HG02642 (cell line): ENCODE measurements around the gene PHLPP1.
A peak's percentile ranks its signal among the peaks of the same experiment; 100 is the strongest.
"Not testable (repeated sequence)": the region's sequence is repeated elsewhere in the genome, so short reads cannot be mapped to it uniquely, and the experiment has no call there.

Experiments
- ATAC-seq: cut with Tn5 transposase; IDR thresholded peaks from one replicate; pipeline ENCODE4 v1.9.1; 2021; ENCODE audit warnings: mild to moderate bottlenecking; ENCODE audit not compliant: unreplicated experiment, poor library complexity

Gene PHLPP1

DNA sequence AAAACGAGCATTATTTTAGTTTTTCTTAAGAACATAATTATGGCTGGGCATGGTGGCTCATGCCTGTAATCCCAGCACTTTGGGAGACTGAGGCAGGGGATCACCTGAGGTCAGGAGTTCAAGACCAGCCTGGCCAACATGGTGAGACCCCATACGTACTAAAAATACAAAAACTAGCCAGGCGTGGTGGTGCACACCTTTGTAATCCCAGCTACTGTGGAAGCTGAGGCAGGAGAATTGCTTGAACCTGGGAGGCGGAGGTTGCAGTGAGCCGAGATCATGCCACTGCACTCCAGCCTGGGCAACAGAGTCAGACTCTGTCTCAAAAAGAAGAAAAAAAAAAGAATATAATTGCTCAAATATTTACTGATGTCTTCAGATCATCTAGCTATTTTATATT is 25.3 kb downstream of the PHLPP1 start:
- not testable (repeated sequence) for ATAC-seq

DNA sequence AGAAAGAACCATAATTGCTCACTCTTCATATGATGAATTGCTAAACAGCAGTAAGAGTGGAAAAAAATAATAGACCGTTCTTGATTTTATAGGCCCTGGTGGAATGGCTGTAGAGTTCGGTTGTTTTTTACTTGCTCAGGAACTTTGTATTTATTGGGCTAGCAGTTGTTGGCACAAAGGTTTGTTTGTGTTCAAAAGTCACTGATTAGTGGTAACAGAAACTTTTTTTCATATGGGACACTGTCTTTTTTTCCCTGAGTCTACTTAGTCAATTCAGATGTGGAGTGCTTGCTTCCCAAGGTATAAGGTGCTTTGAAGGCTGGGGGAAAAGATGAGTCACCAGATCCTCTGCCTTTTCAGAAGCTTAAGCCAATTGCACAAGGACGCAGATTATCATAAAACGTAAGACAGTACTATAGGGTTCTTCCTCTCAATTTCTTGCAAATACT is 25.8 kb downstream of the PHLPP1 start:
- no peak for ATAC-seq

- ATAC-seq = no peak
These were observed 26.2 kb downstream of the PHLPP1 start for GRCh38 chr18:62741584-62741983.

DNA sequence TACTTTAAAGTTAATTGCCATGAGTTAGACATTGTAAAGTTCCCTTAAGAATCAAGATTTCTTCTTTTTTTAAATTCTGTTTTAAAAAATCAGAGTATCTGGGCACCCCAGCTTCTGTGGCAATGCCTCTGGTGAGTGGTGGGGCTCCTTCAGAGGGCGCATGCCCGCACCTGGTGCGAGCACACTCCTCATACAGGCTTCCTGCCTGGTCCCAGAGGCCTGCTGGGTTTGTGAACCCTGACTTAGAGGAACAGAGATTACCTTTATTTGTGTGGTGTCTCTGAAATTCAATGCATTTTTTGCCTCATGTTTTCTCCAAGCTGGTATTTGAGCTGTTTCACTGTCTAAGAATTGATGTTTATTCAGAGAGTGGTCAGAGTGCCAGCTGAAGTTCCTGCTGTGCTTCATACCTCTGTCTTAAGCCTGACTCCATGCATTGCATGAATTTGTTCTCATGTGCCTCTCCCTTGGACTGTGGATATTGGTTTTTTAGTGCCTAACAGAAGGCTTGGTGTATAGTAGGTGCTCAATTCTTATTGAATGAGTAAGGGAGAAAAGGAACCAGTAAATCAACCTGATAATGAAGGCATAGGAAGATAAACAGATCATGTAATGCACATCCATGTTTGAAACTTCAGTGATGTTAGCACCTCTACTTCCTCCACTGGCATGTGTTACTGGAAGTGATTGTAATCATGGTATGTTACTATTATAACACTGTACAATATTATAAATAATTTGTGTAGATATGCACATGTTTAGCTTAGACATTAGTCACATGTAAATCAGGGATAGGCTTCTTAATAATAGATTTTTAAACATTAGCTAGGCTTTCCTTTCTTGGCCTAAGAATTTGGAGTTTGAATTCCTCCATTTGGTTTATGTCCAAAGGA is 29.0 kb downstream of the PHLPP1 start:
- peak; percentile 52 for ATAC-seq

DNA sequence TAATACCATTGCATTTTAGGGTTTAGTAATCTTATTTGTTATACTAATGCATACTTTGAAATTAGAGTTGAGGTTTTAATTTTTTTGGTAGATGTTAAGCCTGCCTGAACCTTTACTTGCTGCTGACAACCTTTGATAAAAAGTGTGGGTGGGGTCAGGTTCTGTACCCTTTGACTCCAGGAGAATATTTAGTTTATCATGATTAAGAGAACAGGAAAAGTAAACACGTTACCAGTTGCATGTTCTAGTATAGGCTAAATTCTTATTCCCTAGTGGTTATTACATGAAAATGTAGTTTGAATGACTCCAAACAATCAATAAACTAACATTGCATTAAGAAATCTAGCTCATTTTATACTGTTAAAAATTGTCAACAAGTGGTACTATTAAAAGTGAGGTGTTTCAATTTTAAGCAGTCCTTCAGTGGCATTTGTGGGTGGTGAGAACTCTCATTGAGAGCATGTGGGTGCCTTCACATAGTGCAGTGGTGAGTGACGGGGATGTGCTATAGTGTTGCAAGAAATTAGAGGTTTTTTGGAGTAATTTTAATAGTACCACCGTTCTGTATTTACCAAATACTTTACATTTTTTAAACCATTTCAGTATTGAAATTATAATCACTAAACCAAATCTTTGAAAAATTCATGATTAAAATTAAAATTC is 29.9 kb downstream of the PHLPP1 start:
- ATAC-seq = no peak

DNA sequence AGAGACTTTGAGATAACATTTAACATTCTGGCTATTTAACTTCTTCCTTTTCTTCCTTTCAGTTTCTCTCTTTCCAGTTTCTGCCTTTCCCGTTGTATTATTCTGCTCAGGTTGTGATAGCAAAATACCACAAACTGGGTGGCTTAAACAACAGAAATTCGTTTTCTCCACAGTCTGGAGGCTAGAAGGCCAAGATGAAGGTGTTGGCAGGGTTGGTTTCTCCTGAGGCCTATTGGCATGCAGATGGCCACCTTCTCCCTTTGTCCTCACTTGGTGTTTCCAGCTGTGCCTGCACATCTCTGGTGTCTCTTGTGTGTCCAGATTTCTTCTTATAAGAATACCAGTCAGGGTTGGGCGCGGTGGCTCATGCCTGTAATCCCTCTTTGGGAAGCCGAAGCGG is 34.0 kb downstream of the PHLPP1 start:
- no peak for ATAC-seq

GRCh38 chr18:62751341-62751821 is 36.0 kb downstream of the PHLPP1 start:
- no peak for ATAC-seq

- ATAC-seq = no peak
These were observed 36.6 kb downstream of the PHLPP1 start for GRCh38 chr18:62751977-62752376.

DNA sequence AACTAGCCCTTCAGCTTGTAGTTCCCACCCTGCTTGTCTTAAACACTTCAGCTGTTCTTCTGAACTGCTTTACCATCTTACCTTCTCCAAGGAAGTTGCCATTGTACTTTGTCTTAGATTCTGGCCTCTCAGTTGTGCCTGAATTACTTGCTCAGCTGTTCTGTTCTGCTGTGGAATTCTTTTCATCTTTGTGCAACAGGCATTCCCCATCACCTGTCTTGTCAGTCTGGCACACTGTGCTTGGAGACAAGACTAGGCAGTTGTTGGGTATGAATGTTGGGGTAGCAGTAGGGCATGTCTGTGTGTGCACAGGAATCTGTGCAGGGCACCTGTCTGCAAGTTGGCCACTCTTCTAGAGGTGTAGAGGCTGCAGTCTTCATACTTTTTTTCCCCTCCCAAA is 38.7 kb downstream of the PHLPP1 start:
- no peak for ATAC-seq

- ATAC-seq = no peak
These were observed 40.1 kb downstream of the PHLPP1 start for GRCh38 chr18:62755454-62755853.

DNA sequence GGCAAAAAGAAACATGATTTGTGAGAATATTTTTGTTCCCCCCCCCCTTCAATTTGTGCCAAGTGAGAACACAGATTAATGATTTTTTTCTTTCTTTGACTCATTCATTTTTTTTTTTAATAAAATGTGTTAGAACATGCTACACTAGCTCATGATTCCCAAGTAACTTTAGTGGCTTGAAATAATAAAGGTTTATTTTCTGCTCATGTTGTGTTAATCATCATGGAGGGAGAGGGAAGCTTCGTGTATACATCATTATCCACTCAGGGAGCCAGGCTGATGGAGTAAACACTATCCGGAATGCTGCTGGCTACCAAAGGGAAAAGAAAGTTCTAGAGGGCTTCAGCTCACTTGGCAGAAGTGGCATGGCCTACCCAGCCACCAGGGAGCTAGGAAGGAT is 40.6 kb downstream of the PHLPP1 start:
- ATAC-seq = no peak

GRCh38 chr18:62757399-62758010 is 42.2 kb downstream of the PHLPP1 start:
- ATAC-seq = no peak

- ATAC-seq = no peak
These were observed 43.2 kb downstream of the PHLPP1 start for GRCh38 chr18:62758591-62758990.

DNA sequence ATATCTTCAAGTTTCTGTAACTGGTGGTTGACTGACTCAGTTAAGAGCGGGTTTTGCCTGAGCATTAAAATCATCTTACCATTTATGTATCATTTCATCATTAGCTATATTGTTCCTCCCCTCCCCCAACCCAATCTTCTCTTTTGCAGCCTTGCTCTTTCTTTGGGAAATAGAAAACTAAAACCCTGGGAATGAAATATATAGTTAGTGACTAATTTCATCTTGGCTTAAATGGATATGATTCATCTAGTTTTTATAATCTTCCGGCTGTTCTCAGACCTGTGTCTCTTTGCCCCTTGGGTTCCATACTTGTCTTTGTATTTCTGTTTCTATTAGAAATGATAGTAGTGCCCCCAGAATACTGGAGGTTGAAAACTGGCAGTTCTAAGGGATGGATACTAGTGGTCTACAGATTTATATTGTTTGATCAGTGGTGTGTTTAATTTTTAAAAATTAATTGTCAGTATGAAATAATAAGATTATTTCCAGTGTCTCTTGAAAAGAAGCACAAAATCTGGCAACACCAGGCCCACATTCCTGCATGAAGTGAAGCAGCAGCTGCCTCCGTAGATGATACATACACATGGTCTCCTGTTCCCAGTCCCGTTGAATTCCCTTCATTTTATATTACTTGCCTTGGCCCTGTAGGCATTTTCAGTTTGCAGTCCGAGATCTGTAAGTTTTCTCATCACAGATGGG is 44.5 kb downstream of the PHLPP1 start:
- no peak for ATAC-seq

DNA sequence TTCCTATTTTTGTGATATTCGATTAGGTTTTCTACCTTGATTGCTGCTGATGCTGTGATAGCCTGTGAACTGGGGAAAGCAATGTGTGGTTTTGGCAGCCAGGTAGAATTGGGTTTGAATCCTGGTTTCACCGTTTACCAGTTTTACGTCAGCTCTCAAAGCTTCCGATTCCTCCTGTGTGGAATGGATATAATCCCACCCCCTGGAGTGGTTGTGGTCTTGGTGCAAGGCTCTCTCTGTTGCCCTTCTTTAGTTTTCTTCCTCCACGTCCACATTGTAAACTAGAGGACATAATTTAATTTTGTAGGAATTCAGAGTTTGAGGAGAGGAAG is 45.0 kb downstream of the PHLPP1 start:
- ATAC-seq = no peak

- no peak for ATAC-seq
These were observed 47.8 kb downstream of the PHLPP1 start for GRCh38 chr18:62763101-62763521.

DNA sequence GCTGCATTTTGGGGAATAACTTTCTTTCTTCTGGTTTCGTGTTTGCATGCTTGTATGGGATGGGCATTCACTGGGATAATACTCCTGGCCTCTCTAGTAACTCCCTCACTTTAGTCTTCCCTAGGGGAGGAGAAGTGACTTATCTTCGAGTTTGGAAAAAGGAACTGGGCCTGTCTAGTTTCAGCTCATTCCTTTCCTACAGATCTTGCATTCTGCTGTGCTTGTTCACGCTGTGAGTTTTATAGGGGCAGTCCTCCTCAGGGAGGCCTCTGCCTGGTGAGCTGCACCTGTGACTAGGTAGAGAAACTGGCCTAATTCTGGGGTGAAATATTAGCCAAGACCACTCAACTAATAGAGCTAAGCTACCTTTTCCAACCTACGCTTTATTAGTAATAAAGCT is 50.9 kb downstream of the PHLPP1 start:
- no peak for ATAC-seq

DNA sequence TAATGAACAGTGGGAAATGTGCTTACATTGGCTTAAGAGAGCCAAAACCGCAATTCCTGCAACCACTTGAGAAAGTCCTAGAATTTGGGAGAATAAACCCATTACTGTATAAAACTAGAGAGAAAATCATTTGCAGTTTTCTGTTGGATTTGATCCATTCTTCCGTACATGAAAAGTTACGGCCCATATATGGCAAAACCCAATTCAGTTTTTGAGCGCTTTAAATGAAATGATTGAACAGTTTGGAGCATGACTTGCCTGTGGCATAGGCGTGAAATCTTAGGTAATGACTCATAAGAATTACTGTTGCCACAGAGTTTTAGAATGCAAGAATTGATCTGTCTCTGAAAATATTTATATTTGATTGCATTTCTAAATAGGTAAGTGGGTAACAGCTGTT is 52.0 kb downstream of the PHLPP1 start:
- no peak for ATAC-seq

DNA sequence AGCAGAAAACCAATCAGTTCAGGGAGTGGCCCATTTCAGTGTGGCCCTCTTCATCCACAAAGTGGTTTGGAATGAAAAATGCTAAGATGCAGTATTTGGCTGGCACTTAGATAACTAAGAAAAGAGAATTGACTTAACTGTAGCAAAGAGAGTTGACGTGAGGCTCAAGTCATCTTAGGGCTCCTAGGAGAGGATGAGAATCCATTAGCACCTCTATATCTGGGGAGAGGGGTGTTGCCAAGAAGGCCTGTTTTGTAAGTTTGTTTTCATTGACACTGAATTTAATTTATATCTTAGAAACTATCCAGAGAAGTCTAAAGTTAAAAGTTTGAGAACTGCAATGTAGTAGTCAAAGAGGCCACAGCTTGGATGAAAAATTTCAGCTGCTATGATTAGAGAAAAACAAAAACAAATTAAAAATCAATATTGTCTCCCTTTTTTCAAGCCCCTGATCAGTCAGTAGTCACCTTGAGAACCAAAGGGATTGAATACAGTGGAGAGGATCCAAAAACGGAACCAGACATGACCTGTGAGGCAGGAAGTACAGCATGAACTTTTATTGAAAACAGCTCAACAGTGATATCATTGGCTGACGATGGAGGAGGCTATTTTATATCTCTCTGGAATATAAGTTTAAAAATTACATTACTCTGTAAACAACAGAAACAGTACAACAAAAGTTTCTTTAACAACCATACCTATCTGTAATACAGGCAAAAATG is 52.7 kb downstream of the PHLPP1 start:
- ATAC-seq = no peak

GRCh38 chr18:62768558-62768943 is 53.2 kb downstream of the PHLPP1 start:
- ATAC-seq = no peak
